Activated T-helper 17 cell treated with anti-CD3 and anti-CD28 coated beads, Interleukin-2, amount 50 U/mL, for 72 hours (primary cell): Measurements from ENCODE around the gene DZIP1L. TPM values are rescaled to one million over a fixed set of nuclear protein-coding genes. Genes with fewer than 3 reads are reported as not detected.
"Not testable (repeated sequence)": the region's sequence is repeated elsewhere in the genome, so short reads cannot be mapped to it uniquely, and the experiment has no call there.

ENCODE experiments used
- ATAC-seq: fragments of 150-1000 bp; cut with Tn5 transposase; replicated peaks from 2 replicates; pipeline ENCODE4 v1.10.0; 2021; ENCODE audit warnings: mild to moderate bottlenecking, moderate library complexity
- H3K27ac Mint-ChIP-seq: one replicate; pipeline ENCODE4 v1.8.0; 2022; ENCODE audit warnings: mixed read lengths
- H3K27me3 Mint-ChIP-seq: one replicate; pipeline ENCODE4 v1.8.0; 2022; ENCODE audit warnings: mixed read lengths
- H3K36me3 Mint-ChIP-seq: one replicate; pipeline ENCODE4 v1.8.0; 2022; ENCODE audit warnings: low read depth, mild to moderate bottlenecking, mixed read lengths
- H3K4me1 Mint-ChIP-seq: one replicate; pipeline ENCODE4 v1.8.0; 2022; ENCODE audit warnings: mixed read lengths
- H3K4me3 Mint-ChIP-seq: one replicate; pipeline ENCODE4 v1.8.0; 2022; ENCODE audit warnings: mild to moderate bottlenecking, mixed read lengths
- H3K9me3 Mint-ChIP-seq: one replicate; pipeline ENCODE4 v1.8.0; 2022; ENCODE audit warnings: mixed read lengths
- total RNA-seq, 2 donors: library from RNA; stranded (reverse); gene quantifications; one replicate each; pipeline ENCODE4 v1.2.3, GENCODE V29; 2022

The DZIP1L gene
- total RNA-seq, 2 donors from 2014 or later, result not detected

- no peaks in the 10 kb centered on the region for H3K9me3 Mint-ChIP-seq
- H3K4me3 Mint-ChIP-seq, result no peak overlapping the region
- ATAC-seq, result no peak
- H3K27me3 Mint-ChIP-seq, result peaks cover 16% of the 10 kb centered on the region
- no peaks in the 10 kb centered on the region for H3K36me3 Mint-ChIP-seq
- no peak overlapping the region for H3K27ac Mint-ChIP-seq
- H3K4me1 Mint-ChIP-seq, result no peaks in the 10 kb centered on the region
These were observed 10.3 kb upstream of the DZIP1L start for GRCh38 chr3:138125548-138126221.

GRCh38 chr3:138124706-138125355 lies 9.4 kb upstream of the DZIP1L start:
- no peak for ATAC-seq
- Mint-ChIP-seq H3K27me3 (peaks cover 21% of the 10 kb centered on the region), H3K4me3 (no peak overlapping the region), H3K27ac (no peak overlapping the region), H3K9me3 (no peaks in the 10 kb centered on the region), H3K4me1 (no peaks in the 10 kb centered on the region), H3K36me3 (no peaks in the 10 kb centered on the region)

GRCh38 chr3:138124188-138124587 lies 8.8 kb upstream of the DZIP1L start:
- Mint-ChIP-seq H3K4me1 (no peaks in the 10 kb centered on the region), H3K36me3 (no peaks in the 10 kb centered on the region), H3K4me3 (no peak overlapping the region), H3K27me3 (peaks cover 21% of the 10 kb centered on the region), H3K9me3 (no peaks in the 10 kb centered on the region), H3K27ac (no peak overlapping the region)
- no peak for ATAC-seq

GRCh38 chr3:138119423-138119766 lies 4.0 kb upstream of the DZIP1L start:
- no peaks in the 10 kb centered on the region for H3K36me3 Mint-ChIP-seq
- H3K4me3 Mint-ChIP-seq, result no peak overlapping the region
- H3K27ac Mint-ChIP-seq, result no peak overlapping the region
- ATAC-seq, result no peak
- H3K27me3 Mint-ChIP-seq, result peaks cover 32% of the 10 kb centered on the region
- H3K9me3 Mint-ChIP-seq, result no peaks in the 10 kb centered on the region
- H3K4me1 Mint-ChIP-seq, result peaks cover 5% of the 10 kb centered on the region

GRCh38 chr3:138118612-138119422 lies 3.4 kb upstream of the DZIP1L start:
- ATAC-seq, result peak; percentile 75
- H3K4me3 Mint-ChIP-seq, result no peak overlapping the region
- H3K27ac Mint-ChIP-seq, result no peak overlapping the region
- H3K4me1 Mint-ChIP-seq, result peaks cover 5% of the 10 kb centered on the region
- no peaks in the 10 kb centered on the region for H3K36me3 Mint-ChIP-seq
- H3K9me3 Mint-ChIP-seq, result no peaks in the 10 kb centered on the region
- H3K27me3 Mint-ChIP-seq, result peaks cover 28% of the 10 kb centered on the region

- no peak overlapping the region for H3K27ac Mint-ChIP-seq
- H3K36me3 Mint-ChIP-seq, result no peaks in the 10 kb centered on the region
- H3K9me3 Mint-ChIP-seq, result no peaks in the 10 kb centered on the region
- H3K27me3 Mint-ChIP-seq, result peaks cover 33% of the 10 kb centered on the region
- no peak for ATAC-seq
- H3K4me1 Mint-ChIP-seq, result peaks cover 5% of the 10 kb centered on the region
- H3K4me3 Mint-ChIP-seq, result peak overlapping the region; percentile 53
These were observed 933 bp downstream of the DZIP1L start for GRCh38 chr3:138114431-138114918.

- H3K27me3 Mint-ChIP-seq, result peaks cover 37% of the 10 kb centered on the region
- no peak overlapping the region for H3K4me3 Mint-ChIP-seq
- no peak overlapping the region for H3K27ac Mint-ChIP-seq
- no peak for ATAC-seq
- H3K9me3 Mint-ChIP-seq, result no peaks in the 10 kb centered on the region
- peaks cover 5% of the 10 kb centered on the region for H3K4me1 Mint-ChIP-seq
- no peaks in the 10 kb centered on the region for H3K36me3 Mint-ChIP-seq
These were observed 2.1 kb downstream of the DZIP1L start for GRCh38 chr3:138113326-138113725.

GRCh38 chr3:138112362-138112761 lies 3.0 kb downstream of the DZIP1L start:
- Mint-ChIP-seq H3K27me3 (peaks cover 38% of the 10 kb centered on the region), H3K4me1 (peaks cover 5% of the 10 kb centered on the region), H3K4me3 (no peak overlapping the region), H3K27ac (no peak overlapping the region), H3K9me3 (no peaks in the 10 kb centered on the region), H3K36me3 (no peaks in the 10 kb centered on the region)
- ATAC-seq, result no peak

- ATAC-seq, result no peak
These were observed 9.8 kb downstream of the DZIP1L start for GRCh38 chr3:138105598-138105997.

GRCh38 chr3:138103466-138103865 lies 11.9 kb downstream of the DZIP1L start:
- no peak overlapping the region for H3K4me3 Mint-ChIP-seq
- H3K4me1 Mint-ChIP-seq, result no peaks in the 10 kb centered on the region
- no peaks in the 10 kb centered on the region for H3K36me3 Mint-ChIP-seq
- no peak overlapping the region for H3K27ac Mint-ChIP-seq
- no peaks in the 10 kb centered on the region for H3K9me3 Mint-ChIP-seq
- no peak for ATAC-seq
- H3K27me3 Mint-ChIP-seq, result peaks cover 12% of the 10 kb centered on the region

More at GRCh38 chr3:138105598-138105997, 9.8 kb downstream of the DZIP1L start:
- Mint-ChIP-seq H3K4me3 (no peak overlapping the region), H3K36me3 (no peaks in the 10 kb centered on the region), H3K27ac (no peak overlapping the region), H3K27me3 (peaks cover 23% of the 10 kb centered on the region), H3K9me3 (no peaks in the 10 kb centered on the region), H3K4me1 (no peaks in the 10 kb centered on the region)

GRCh38 chr3:138101351-138101940 lies 14.0 kb downstream of the DZIP1L start:
- not testable (repeated sequence) for H3K27ac Mint-ChIP-seq, H3K4me3 Mint-ChIP-seq, ATAC-seq, H3K9me3 Mint-ChIP-seq, H3K4me1 Mint-ChIP-seq, H3K27me3 Mint-ChIP-seq, H3K36me3 Mint-ChIP-seq

GRCh38 chr3:138099417-138099816 lies 16.0 kb downstream of the DZIP1L start:
- Mint-ChIP-seq H3K4me1 (no peaks in the 10 kb centered on the region), H3K9me3 (no peaks in the 10 kb centered on the region), H3K4me3 (no peak overlapping the region), H3K36me3 (no peaks in the 10 kb centered on the region), H3K27me3 (peaks cover 13% of the 10 kb centered on the region), H3K27ac (no peak overlapping the region)
- no peak for ATAC-seq

- Mint-ChIP-seq H3K4me1 (no peaks in the 10 kb centered on the region), H3K27me3 (peaks cover 10% of the 10 kb centered on the region), H3K36me3 (no peaks in the 10 kb centered on the region), H3K4me3 (no peak overlapping the region), H3K27ac (no peak overlapping the region), H3K9me3 (no peaks in the 10 kb centered on the region)
- ATAC-seq, result no peak
These were observed 17.9 kb downstream of the DZIP1L start for GRCh38 chr3:138097192-138098172.
